ENCODE results near the gene AKR1D1. TPM values are rescaled to one million over a fixed set of nuclear protein-coding genes. Genes with fewer than 3 reads are reported as not detected.
"Not testable (repeated sequence)": the region's sequence is repeated elsewhere in the genome, so short reads cannot be mapped to it uniquely, and the experiment has no call there.

AKR1D1 gene
- under 1 TPM; 0.07 to 0.13 (median 0.10) TPM for polyA plus RNA-seq (ENCODE audit: insufficient read length in 3 of 3)

GRCh38 chr7:138076196-138076595, at the start of gene AKR1D1:
Gene AKR1D1 (plus strand): TSS chr7:138076459. CDS start chr7:138076519, 60 bp downstream.
- DNase-seq (ENCODE audit: low read depth in 3 of 3, low spot score in 2 of 3) = no peak

- no peak for DNase-seq (ENCODE audit: low read depth in 3 of 3, low spot score in 2 of 3)
Observed at GRCh38 chr7:138027100-138027499, 49.2 kb upstream of the AKR1D1 start.

GRCh38 chr7:138029126-138029525, 47.1 kb upstream of the AKR1D1 start:
- DNase-seq (ENCODE audit: low read depth in 3 of 3, low spot score in 2 of 3) = no peak

GRCh38 chr7:138029941-138030340, 46.3 kb upstream of the AKR1D1 start:
- DNase-seq (ENCODE audit: low read depth in 3 of 3, low spot score in 2 of 3) = no peak

GRCh38 chr7:138030679-138031351, 45.4 kb upstream of the AKR1D1 start:
- no peak for DNase-seq (ENCODE audit: low read depth in 3 of 3, low spot score in 2 of 3)

GRCh38 chr7:138032186-138032585, 44.1 kb upstream of the AKR1D1 start:
- no peak for DNase-seq (ENCODE audit: low read depth in 3 of 3, low spot score in 2 of 3)

- no peak for DNase-seq (ENCODE audit: low read depth in 3 of 3, low spot score in 2 of 3)
Observed at GRCh38 chr7:138032770-138033169, 43.5 kb upstream of the AKR1D1 start.

- DNase-seq (ENCODE audit: low read depth in 3 of 3, low spot score in 2 of 3) = no peak
Observed at GRCh38 chr7:138033241-138033640, 43.0 kb upstream of the AKR1D1 start.

- no peak for DNase-seq (ENCODE audit: low read depth in 3 of 3, low spot score in 2 of 3)
Observed at GRCh38 chr7:138036135-138036534, 40.1 kb upstream of the AKR1D1 start.

GRCh38 chr7:138040063-138040462, 36.2 kb upstream of the AKR1D1 start:
- DNase-seq (ENCODE audit: low read depth in 3 of 3, low spot score in 2 of 3) = not testable (repeated sequence)

GRCh38 chr7:138044897-138045296, 31.4 kb upstream of the AKR1D1 start:
- DNase-seq (ENCODE audit: low read depth in 3 of 3, low spot score in 2 of 3) = no peak

- DNase-seq (ENCODE audit: low read depth in 3 of 3, low spot score in 2 of 3) = no peak
Observed at GRCh38 chr7:138047907-138048306, 28.4 kb upstream of the AKR1D1 start.

- no peak for DNase-seq (ENCODE audit: low read depth in 3 of 3, low spot score in 2 of 3)
Observed at GRCh38 chr7:138049505-138050116, 26.6 kb upstream of the AKR1D1 start.

- not testable (repeated sequence) for DNase-seq (ENCODE audit: low read depth in 3 of 3, low spot score in 2 of 3)
Observed at GRCh38 chr7:138051712-138052247, 24.5 kb upstream of the AKR1D1 start.

- DNase-seq (ENCODE audit: low read depth in 3 of 3, low spot score in 2 of 3) = no peak
Observed at GRCh38 chr7:138052696-138053095, 23.6 kb upstream of the AKR1D1 start.

GRCh38 chr7:138055698-138056097, 20.6 kb upstream of the AKR1D1 start:
- not testable (repeated sequence) for DNase-seq (ENCODE audit: low read depth in 3 of 3, low spot score in 2 of 3)

GRCh38 chr7:138063400-138063799, 12.9 kb upstream of the AKR1D1 start:
- no peak for DNase-seq (ENCODE audit: low read depth in 3 of 3, low spot score in 2 of 3)

GRCh38 chr7:138064856-138065357, 11.4 kb upstream of the AKR1D1 start:
- no peak for DNase-seq (ENCODE audit: low read depth in 3 of 3, low spot score in 2 of 3)

- no peak for DNase-seq (ENCODE audit: low read depth in 3 of 3, low spot score in 2 of 3)
Observed at GRCh38 chr7:138065827-138066226, 10.4 kb upstream of the AKR1D1 start.

GRCh38 chr7:138066954-138067394, 9.3 kb upstream of the AKR1D1 start:
- DNase-seq (ENCODE audit: low read depth in 3 of 3, low spot score in 2 of 3) = no peak

- no peak for DNase-seq (ENCODE audit: low read depth in 3 of 3, low spot score in 2 of 3)
Observed at GRCh38 chr7:138067774-138068173, 8.5 kb upstream of the AKR1D1 start.

- no peak for DNase-seq (ENCODE audit: low read depth in 3 of 3, low spot score in 2 of 3)
Observed at GRCh38 chr7:138070908-138071307, 5.4 kb upstream of the AKR1D1 start.

All from right renal cortex interstitium (tissue), 3 donors.